Esophagus squamous epithelium (tissue), 5 donors: ENCODE results near the gene APBA2. TPM values are rescaled to one million over a fixed set of nuclear protein-coding genes. Genes with fewer than 3 reads are reported as not detected.

Experiments
- DNase-seq: peaks from one replicate; lab custom pipeline; 2025; lab: John Stamatoyannopoulos, UW
- H3K27ac ChIP-seq, 4 donors: fragments of 200-600 bp; sonication (generic); one replicate each; pipeline ENCODE4 v1.5.1; 2016 to 2019; ENCODE audit warnings: mild to moderate bottlenecking in 1 of 4
- H3K27me3 ChIP-seq, 4 donors: fragments of 200-600 bp; sonication (generic); 1 replicate in 3 of 4; 2 replicates in 1 of 4; pipeline versions ENCODE4 v1.5.1 to v1.6.0; 2017 to 2021; ENCODE audit warnings: antibody characterized with exemption in 1 of 4
- H3K36me3 ChIP-seq, 3 donors: fragments of 200-600 bp; sonication (generic); one replicate each; pipeline ENCODE4 v1.5.1; 2016 to 2019
- H3K4me1 ChIP-seq, 3 donors: fragments of 200-600 bp; sonication (generic); one replicate each; pipeline ENCODE4 v1.5.1; 2017 to 2019
- H3K4me3 ChIP-seq, 4 donors: fragments of 200-600 bp; sonication (generic); 1 replicate in 3 of 4; 2 replicates in 1 of 4; pipeline ENCODE4 v1.5.1; 2016 to 2019; ENCODE audit warnings: mild to moderate bottlenecking in 2 of 4, moderate library complexity in 1 of 4
- H3K9me3 ChIP-seq, 3 donors: fragments of 200-600 bp; sonication (generic); one replicate each; pipeline ENCODE4 v1.5.1; 2016 to 2019
- CTCF ChIP-seq, 6 experiments: fragments of 450-650 bp in 4 of 6; fragments of 200-600 bp in 2 of 6; sonication (generic) in 2 of 6; IDR thresholded peaks; one replicate each; pipeline ENCODE4 v1.5.1; 2016 to 2019; ENCODE audit warnings: antibody characterized with exemption in 6 of 6, mild to moderate bottlenecking in 4 of 6, moderate library complexity in 4 of 6
- POLR2A ChIP-seq, 4 donors: fragments of 450-650 bp; IDR thresholded peaks; one replicate each; pipeline ENCODE4 v1.6.1; 2017; ENCODE audit warnings: antibody characterized with exemption in 4 of 4, mild to moderate bottlenecking in 4 of 4, moderate library complexity in 3 of 4
- WGBS, 2 donors: methylation state at CpG; one replicate each; pipeline ENCODE4 v1.1.5; 2018; 5-methylcytosine and 5-hydroxymethylcytosine counted together
- intact Hi-C: fragments of 100-400 bp; cut with DNase I; formaldehyde crosslinking; loops from one replicate; pipeline ENCODE4 v1.15.0; 2022
- total RNA-seq, 4 donors: library from RNA; depleted of rRNA; stranded (reverse); fragments of >200 nt; gene quantifications; one replicate each; pipeline ENCODE4 v1.1.0, GENCODE V29; 2016
- donor health status: DM: yes; HTN: yes; CAD: no.

The APBA2 gene
- total RNA-seq, 4 donors from 2014 or later, result 0.82 to 9.9 (median 1.6) TPM

GRCh38 chr15:28879551-28879950, 6.2 kb upstream of the APBA2 start:
- TF ChIP-seq CTCF (IDR thresholded peaks at IDR 0.05) (no peak), POLR2A (IDR thresholded peaks at IDR 0.05) (no peak)
- intact Hi-C loops, result no loop called here
- no peak for DNase-seq
- H3K4me1 ChIP-seq, result no peaks in the 10 kb centered on the region
- H3K4me3 ChIP-seq, result no peak overlapping the region
- H3K9me3 ChIP-seq, result no peaks in the 10 kb centered on the region
- H3K36me3 ChIP-seq, result no peaks in the 10 kb centered on the region
- H3K27me3 ChIP-seq, result peaks cover 0 to 2% (median 0%) of the 10 kb centered on the region in 4 donors
- no peak overlapping the region for H3K27ac ChIP-seq
- 62% methylated on average over 4 of the region's 9 CpGs; no CpG with 5 or more reads in 1 of the 2 donors for WGBS, 2 donors

GRCh38 chr15:28880680-28881079, 5.1 kb upstream of the APBA2 start:
- intact Hi-C loops, result no loop called here
- Histone ChIP-seq H3K36me3 (no peaks in the 10 kb centered on the region), H3K27ac (no peak overlapping the region), H3K27me3 (peaks cover 0 to 14% (median 0%) of the 10 kb centered on the region in 4 donors), H3K4me1 (peaks cover 0 to 8% (median 3%) of the 10 kb centered on the region in 3 donors), H3K4me3 (no peak overlapping the region), H3K9me3 (no peaks in the 10 kb centered on the region)
- no peak for DNase-seq
- TF ChIP-seq CTCF (IDR thresholded peaks at IDR 0.05) (no peak), POLR2A (IDR thresholded peaks at IDR 0.05) (no peak)
- 52 to 73% methylated on average over 4 to 5 of the region's 5 CpGs for WGBS, 2 donors

- TF ChIP-seq CTCF (IDR thresholded peaks at IDR 0.05) (no peak), POLR2A (IDR thresholded peaks at IDR 0.05) (no peak)
- intact Hi-C loops, result no loop called here
- Histone ChIP-seq H3K4me1 (peaks cover 0 to 13% (median 8%) of the 10 kb centered on the region in 3 donors), H3K36me3 (no peaks in the 10 kb centered on the region), H3K27ac (no peak overlapping the region), H3K9me3 (no peaks in the 10 kb centered on the region), H3K4me3 (no peak overlapping the region), H3K27me3 (peaks cover 0 to 19% (median 0%) of the 10 kb centered on the region in 4 donors)
- WGBS, 2 donors, result 64 to 76% methylated on average over 2 to 3 of the region's 3 CpGs
- DNase-seq, result no peak
These were observed 4.6 kb upstream of the APBA2 start for GRCh38 chr15:28881170-28881569.

- peaks cover 0 to 23% (median 0%) of the 10 kb centered on the region in 4 donors for H3K27me3 ChIP-seq
- H3K9me3 ChIP-seq, result no peaks in the 10 kb centered on the region
- intact Hi-C loops, result no loop called here
- no peak overlapping the region for H3K4me3 ChIP-seq
- 93 to 100% methylated on average over 1 of the region's 1 CpG for WGBS, 2 donors
- H3K4me1 ChIP-seq, result peaks cover 1 to 17% (median 12%) of the 10 kb centered on the region in 3 donors
- TF ChIP-seq CTCF (IDR thresholded peaks at IDR 0.05), result no peak
- TF ChIP-seq POLR2A (IDR thresholded peaks at IDR 0.05), result no peak
- no peak for DNase-seq
- H3K36me3 ChIP-seq, result no peaks in the 10 kb centered on the region
- no peak overlapping the region for H3K27ac ChIP-seq
These were observed 4.2 kb upstream of the APBA2 start for GRCh38 chr15:28881600-28881999.

GRCh38 chr15:28884151-28884940, 1.4 kb upstream of the APBA2 start:
- WGBS, 2 donors, result 86 to 89% methylated on average over 9 to 10 of the region's 11 CpGs
- Histone ChIP-seq H3K4me3 (no peak overlapping the region), H3K36me3 (no peaks in the 10 kb centered on the region), H3K9me3 (no peaks in the 10 kb centered on the region), H3K4me1 (peaks cover 4 to 27% (median 13%) of the 10 kb centered on the region in 3 donors), H3K27me3 (peaks cover 0 to 46% (median 0%) of the 10 kb centered on the region in 4 donors), H3K27ac (no peak overlapping the region)
- intact Hi-C loops, result no loop called here
- DNase-seq, result no peak
- TF ChIP-seq POLR2A (IDR thresholded peaks at IDR 0.05), result no peak
